ENCODE measurements around the gene LCN2.
"Not testable (repeated sequence)": the region's sequence is repeated elsewhere in the genome, so short reads cannot be mapped to it uniquely, and the experiment has no call there.

The LCN2 gene

DNA sequence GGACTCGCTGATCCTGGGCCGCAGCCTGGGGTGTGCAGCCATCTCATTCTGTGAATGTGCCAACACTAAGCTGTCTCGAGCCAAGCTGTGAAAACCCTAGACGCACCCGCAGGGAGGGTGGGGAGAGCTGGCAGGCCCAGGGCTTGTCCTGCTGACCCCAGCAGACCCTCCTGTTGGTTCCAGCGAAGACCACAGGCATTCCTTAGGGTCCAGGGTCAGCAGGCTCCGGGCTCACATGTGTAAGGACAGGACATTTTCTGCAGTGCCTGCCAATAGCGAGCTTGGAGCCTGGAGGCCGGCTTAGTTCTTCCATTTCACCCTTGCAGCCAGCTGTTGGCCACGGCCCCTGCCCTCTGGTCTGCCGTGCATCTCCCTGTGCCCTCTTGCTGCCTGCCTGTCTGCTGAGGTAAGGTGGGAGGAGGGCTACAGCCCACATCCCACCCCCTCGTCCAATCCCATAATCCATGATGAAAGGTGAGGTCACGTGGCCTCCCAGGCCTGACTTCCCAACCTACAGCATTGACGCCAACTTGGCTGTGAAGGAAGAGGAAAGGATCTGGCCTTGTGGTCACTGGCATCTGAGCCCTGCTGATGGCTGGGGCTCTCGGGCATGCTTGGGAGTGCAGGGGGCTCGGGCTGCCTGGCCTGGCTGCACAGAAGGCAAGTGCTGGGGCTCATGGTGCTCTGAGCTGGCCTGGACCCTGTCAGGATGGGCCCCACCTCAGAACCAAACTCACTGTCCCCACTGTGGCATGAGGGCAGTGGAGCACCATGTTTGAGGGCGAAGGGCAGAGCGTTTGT, 41.6 kb upstream of the LCN2 start:
- Mint-ChIP-seq H3K4me3 (no peak overlapping the region), H3K36me3 (peaks cover 38% of the 10 kb centered on the region), H3K4me1 (peaks cover 28% of the 10 kb centered on the region), H3K27ac (no peak overlapping the region), H3K9me3 (no peaks in the 10 kb centered on the region), H3K27me3 (no peaks in the 10 kb centered on the region)
- no peak for DNase-seq
- CTCF ChIA-PET = interaction anchor here (0.8 to 5.3 kb wide), 3 partner anchors 9 to 35 kb away, joined by 3 to 26 read pairs (median 3); no protein-coding TSS in a partner anchor

DNA sequence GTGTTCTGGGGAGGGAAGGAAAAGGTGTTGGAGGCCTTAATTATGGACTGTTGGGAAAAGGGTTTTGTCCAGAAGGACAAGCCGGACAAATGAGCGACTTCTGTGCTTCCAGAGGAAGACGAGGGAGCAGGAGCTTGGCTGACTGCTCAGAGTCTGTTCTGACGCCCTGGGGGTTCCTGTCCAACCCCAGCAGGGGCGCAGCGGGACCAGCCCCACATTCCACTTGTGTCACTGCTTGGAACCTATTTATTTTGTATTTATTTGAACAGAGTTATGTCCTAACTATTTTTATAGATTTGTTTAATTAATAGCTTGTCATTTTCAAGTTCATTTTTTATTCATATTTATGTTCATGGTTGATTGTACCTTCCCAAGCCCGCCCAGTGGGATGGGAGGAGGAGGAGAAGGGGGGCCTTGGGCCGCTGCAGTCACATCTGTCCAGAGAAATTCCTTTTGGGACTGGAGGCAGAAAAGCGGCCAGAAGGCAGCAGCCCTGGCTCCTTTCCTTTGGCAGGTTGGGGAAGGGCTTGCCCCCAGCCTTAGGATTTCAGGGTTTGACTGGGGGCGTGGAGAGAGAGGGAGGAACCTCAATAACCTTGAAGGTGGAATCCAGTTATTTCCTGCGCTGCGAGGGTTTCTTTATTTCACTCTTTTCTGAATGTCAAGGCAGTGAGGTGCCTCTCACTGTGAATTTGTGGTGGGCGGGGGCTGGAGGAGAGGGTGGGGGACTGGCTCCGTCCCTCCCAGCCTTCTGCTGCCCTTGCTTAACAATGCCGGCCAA, 40.8 kb upstream of the LCN2 start:
- CTCF ChIA-PET = interaction anchor here (1.0 to 5.3 kb wide), 3 partner anchors 9 to 36 kb away, joined by 3 to 26 read pairs (median 3); no protein-coding TSS in a partner anchor
- peaks cover 33% of the 10 kb centered on the region for H3K36me3 Mint-ChIP-seq
- H3K4me1 Mint-ChIP-seq = peaks cover 20% of the 10 kb centered on the region
- H3K4me3 Mint-ChIP-seq = no peak overlapping the region
- no peaks in the 10 kb centered on the region for H3K27me3 Mint-ChIP-seq
- DNase-seq = no peak
- H3K9me3 Mint-ChIP-seq = no peaks in the 10 kb centered on the region
- no peak overlapping the region for H3K27ac Mint-ChIP-seq

DNA sequence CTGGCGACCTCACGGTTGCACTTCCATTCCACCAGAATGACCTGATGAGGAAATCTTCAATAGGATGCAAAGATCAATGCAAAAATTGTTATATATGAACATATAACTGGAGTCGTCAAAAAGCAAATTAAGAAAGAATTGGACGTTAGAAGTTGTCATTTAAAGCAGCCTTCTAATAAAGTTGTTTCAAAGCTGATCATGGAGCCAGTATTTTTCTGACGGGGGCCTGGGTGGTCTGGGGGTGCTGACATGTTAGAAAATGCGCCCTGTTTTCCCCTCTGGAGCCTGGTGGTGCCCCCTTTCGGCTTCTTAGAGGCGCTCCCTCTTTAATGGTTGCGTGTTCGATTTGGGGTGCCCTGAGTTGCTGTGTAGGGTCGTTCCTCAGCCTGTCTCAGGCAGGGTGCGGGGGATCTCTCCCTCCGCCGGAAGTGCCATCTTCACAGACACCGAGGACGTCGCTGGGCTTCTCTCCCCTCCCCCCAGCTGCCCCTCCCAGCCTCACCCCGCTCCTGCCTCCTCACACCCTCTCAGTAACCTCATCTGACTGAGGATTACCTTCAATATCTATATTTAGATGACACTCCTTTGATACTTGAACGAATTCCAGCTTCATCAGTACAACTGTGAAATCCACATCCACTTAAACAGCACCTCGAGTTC, 40.1 kb upstream of the LCN2 start:
- H3K36me3 Mint-ChIP-seq = peaks cover 30% of the 10 kb centered on the region
- peak overlapping the region; percentile 33 for H3K27ac Mint-ChIP-seq
- no peaks in the 10 kb centered on the region for H3K9me3 Mint-ChIP-seq
- H3K27me3 Mint-ChIP-seq = no peaks in the 10 kb centered on the region
- CTCF ChIA-PET = interaction anchor here (1.0 to 5.3 kb wide), 3 partner anchors 9 to 37 kb away, joined by 3 to 26 read pairs (median 3); no protein-coding TSS in a partner anchor
- no peak for DNase-seq
- H3K4me1 Mint-ChIP-seq = peaks cover 13% of the 10 kb centered on the region
- no peak overlapping the region for H3K4me3 Mint-ChIP-seq

DNA sequence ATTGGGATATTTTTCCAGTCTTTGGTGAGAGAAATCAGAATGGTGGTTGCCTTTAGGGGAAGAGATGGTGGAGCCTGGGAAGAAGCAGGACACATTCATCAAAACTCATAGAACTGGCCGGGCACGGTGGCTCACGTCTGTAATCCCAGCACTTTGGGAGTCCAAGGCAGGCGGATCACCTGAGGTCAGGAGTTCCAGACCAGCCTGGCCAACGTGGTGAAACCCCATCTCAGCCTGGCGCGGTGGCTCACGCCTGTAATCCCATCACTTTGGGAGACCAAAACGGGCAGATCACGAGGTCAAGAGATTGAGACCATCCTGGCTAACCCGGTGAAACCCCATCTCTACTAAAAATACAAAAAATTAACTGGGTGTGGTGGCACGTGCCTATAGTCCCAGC, 37.5 kb upstream of the LCN2 start:
- peaks cover 21% of the 10 kb centered on the region for H3K36me3 Mint-ChIP-seq

DNA sequence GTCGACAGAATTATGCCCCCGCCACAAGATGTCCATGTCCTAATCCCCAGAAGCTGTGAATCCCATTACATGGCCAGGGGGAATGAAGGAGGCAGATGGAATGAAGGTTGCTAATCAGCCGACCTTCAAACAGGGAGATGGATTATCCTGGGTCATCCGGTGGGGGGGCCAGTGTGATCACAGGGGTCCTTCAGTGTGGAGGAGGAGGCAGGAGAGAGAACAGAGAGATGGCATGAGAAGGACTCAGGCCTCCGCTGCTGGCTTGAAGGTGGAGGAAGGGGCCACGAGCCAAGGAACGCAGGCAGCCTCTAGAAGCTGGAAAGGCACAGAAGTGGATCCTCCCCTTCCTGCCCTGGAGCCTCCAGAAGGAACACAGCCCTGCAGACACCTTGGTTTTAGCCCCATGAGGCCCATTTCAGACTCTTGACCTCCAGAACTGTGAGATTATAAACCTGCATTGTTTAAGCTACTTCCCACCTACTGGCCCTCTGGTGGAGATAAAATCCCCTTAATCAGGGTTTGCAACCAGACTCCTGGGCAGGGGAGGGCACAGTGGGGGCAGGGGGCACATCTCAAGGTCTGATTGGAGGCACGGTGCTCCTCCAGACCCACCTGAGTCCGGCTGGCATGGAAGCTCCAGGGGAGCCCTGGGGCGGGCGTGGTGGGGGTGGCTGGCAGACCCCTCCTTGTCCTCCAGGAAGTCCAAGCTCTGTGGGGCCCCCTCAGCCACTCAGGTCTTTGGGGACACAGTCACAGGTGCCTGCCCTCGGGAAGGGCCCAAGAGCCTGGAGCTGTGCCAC, 35.5 kb upstream of the LCN2 start:
- DNase-seq = no peak
- peak overlapping the region; percentile 3 for H3K27ac Mint-ChIP-seq
- H3K4me1 Mint-ChIP-seq = peaks cover 8% of the 10 kb centered on the region
- CTCF ChIA-PET = interaction anchor here (1.4 to 1.6 kb wide), 2 partner anchors 11 to 16 kb away, joined by 5 read pairs; no protein-coding TSS in a partner anchor
- H3K9me3 Mint-ChIP-seq = no peaks in the 10 kb centered on the region
- H3K27me3 Mint-ChIP-seq = no peaks in the 10 kb centered on the region
- no peak overlapping the region for H3K4me3 Mint-ChIP-seq
- H3K36me3 Mint-ChIP-seq = peaks cover 12% of the 10 kb centered on the region

More for the DNA sequence above, 37.5 kb upstream of the LCN2 start:
- H3K9me3 Mint-ChIP-seq, H3K4me1 Mint-ChIP-seq, H3K27ac Mint-ChIP-seq, H3K27me3 Mint-ChIP-seq, DNase-seq, H3K4me3 Mint-ChIP-seq: not testable (repeated sequence)
- CTCF ChIA-PET = interaction anchor here (1.5 kb wide), 1 partner anchor 13 kb away, joined by 6 read pairs; no protein-coding TSS in a partner anchor

DNA sequence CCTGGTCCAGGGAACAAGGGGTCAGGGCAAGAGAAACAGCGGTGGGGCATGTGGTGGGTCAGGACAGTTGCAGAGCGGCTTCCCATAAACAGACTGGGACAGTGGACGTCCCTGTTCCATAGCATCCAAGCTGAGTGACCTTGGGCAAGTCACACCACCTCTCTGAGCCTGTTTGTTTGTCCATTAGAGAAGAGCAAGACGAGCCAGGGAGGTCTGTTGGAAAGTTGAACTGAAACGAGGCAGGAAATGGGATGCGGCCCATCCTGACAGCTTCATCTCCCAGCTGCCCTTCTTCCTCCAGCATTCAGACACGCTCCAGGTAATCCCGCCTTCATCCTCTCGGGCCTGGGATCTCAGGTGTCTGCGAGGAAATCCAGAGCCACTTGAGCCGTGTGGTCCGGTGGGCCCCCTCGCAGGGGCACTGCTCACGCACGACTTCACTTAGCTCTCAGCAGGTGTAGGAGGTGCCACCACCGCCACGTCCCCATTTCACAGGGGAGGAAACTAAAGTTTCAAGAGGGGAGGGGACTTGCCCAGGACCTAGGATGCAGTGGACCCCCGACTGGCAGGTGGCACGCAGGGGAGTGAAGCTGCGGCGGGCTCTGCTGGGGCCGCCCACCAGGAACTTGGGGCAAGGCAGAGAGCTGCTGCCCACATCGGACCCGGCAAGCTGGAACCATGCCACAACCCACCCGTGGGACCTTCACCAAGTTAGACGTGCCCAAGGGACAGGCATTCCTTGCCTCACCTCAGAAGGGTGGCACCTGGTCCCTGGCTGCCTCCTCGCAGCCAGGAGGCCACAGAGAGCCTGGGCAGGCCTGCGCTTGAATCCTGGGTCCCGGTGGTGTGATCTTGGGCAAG, 34.7 kb upstream of the LCN2 start:
- Mint-ChIP-seq H3K36me3 (peaks cover 10% of the 10 kb centered on the region), H3K27ac (no peak overlapping the region), H3K4me1 (peaks cover 8% of the 10 kb centered on the region), H3K4me3 (no peak overlapping the region), H3K9me3 (no peaks in the 10 kb centered on the region), H3K27me3 (no peaks in the 10 kb centered on the region)
- no peak for DNase-seq
- CTCF ChIA-PET = interaction anchor here (1.3 to 1.6 kb wide), 4 partner anchors 10 to 171 kb away, joined by 3 to 6 read pairs (median 5); no protein-coding TSS in a partner anchor

DNA sequence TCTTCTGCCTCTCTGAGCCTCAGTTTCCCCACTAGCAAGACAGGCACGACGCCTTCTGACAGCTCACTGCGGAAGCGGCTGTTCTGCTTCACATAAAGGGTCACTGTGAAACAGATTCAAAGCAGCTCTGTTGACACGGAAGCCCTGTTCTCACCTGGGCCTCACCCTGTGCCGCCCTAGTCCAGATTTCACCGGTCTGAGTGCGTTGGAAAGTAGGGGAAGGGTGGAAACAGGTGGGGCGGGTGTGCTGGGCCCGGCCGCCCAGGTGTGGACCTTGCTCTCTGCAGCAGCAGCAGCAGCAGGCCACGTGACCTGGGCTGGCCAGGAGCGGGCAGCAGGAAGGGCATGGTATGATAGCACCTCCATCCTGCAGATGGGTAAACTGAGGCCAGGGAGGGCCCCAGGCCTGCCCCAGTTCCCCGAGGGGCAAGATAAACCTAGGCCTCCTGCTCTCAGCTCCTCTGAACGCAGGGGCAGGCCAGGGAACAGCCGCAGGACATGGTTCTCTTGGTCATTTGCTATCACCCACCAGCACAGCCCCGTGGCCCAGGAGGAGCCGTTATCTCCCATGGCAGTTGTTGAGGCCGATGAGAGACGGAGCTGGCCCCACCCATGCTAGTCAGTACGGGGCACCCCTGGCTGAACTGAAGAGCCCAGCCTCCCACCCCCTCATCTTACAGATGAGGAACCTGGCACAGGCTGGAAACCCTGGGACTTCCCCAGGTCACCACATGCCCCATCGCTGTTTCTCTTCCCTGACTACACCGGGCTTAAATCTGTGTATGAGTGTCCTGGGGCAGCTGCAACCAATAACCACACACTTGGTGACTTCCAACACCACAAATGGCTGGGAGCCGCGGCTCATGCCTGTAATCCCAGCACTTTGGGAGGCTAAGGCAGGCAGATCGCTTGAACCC, 33.8 kb upstream of the LCN2 start:
- CTCF ChIA-PET = interaction anchor here (0.9 to 1.6 kb wide), 11 partner anchors 11 to 173 kb away, joined by 3 to 6 read pairs (median 3); no protein-coding TSS in a partner anchor
- Mint-ChIP-seq H3K27me3 (no peaks in the 10 kb centered on the region), H3K4me3 (no peak overlapping the region), H3K27ac (no peak overlapping the region), H3K9me3 (no peaks in the 10 kb centered on the region), H3K36me3 (peaks cover 7% of the 10 kb centered on the region), H3K4me1 (peaks cover 8% of the 10 kb centered on the region)
- DNase-seq = no peak

DNA sequence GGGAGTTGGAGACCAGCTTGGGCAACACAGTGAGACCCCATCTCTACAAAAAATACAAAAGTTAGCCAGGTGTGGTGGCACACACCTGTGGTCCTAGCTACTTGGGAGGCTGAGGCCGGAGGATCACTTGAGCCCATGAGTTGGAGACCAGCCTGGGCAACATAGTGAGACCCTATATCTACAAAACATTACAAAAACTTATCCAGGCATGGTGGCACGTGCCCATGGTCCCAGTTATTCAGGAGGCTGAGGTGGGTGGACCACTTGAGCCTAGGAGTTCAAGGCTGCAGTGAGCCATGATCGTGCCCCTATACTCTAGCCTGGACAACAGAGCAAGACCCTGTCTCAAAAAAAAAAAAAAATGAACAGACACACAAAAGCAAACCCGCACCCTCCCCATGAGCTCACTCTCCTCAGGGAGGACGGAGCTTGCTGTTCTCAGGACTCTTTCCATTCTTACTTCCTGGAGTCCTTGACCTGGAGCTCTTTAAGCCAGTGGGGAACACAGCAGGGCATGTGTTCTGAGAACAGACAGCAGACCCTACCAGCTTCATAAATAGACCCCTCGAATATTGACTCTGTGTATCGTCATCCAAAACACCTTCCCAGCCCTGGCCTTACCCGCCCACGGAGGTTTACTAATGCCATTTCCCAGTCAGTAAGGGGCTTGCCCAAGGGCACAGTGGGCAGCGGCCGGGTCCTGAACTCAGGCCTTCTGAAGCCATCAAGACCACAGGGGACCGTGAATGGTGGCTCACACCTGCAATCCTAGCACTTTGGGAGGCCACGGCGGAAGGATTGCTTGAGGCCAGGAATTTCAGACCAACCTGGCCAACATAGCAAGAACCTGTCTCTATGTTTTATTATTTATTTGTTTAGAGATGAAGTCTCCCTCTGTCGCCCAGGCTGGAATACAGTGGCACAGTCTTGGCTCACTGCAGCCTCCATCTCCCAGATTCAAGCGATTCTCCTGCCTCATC, 32.9 kb upstream of the LCN2 start:
- H3K9me3 Mint-ChIP-seq = no peaks in the 10 kb centered on the region
- peaks cover 7% of the 10 kb centered on the region for H3K36me3 Mint-ChIP-seq
- DNase-seq = no peak
- H3K4me1 Mint-ChIP-seq = peaks cover 8% of the 10 kb centered on the region
- no peaks in the 10 kb centered on the region for H3K27me3 Mint-ChIP-seq
- H3K27ac Mint-ChIP-seq = no peak overlapping the region
- no peak overlapping the region for H3K4me3 Mint-ChIP-seq
- CTCF ChIA-PET = interaction anchor here (0.8 to 2.2 kb wide), 16 partner anchors 9 to 208 kb away, joined by 3 to 22 read pairs (median 4); no protein-coding TSS in a partner anchor

DNA sequence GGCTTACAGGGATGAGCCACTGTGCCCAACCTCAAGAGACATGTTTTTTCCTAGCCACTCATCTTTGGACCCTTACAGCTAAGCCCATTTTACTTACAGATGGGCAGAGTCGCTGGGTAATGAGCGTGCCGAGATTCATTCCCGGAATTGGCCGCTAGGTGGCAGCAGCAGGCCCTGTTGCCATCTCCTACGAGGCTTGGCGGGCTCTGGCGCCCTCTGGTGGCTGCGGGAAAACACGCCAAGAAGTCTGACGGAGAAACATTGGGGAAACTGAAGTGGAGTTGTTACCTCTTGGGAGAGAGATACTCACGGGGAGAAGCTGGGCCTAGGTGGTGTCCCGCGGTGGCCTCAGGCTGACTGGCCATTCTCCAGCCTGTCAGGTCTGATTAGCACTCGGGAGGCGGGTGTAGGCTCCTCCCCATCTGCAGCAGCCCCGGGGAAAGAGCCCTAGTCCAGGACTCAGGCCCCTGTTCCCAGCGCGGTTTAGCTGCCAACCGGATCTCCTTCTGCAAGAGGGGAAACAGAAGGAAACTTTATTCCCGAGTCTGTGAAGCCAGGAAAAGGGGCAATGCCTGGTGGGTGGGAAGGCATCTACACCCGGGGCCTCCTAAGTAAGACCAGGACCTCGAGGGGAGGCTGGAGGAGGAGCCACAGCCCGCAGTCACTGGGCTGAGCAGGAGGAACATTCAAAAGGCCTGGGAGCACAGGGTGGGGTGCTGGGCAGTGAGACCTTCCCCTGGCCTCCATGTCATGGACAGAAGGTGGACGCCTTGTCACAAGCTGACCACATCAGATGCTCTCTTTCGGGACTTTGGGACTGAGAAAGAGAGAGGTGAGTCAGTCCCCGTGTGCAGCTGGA, 31.4 kb upstream of the LCN2 start:
- Mint-ChIP-seq H3K27ac (no peak overlapping the region), H3K4me3 (no peak overlapping the region), H3K36me3 (peaks cover 8% of the 10 kb centered on the region), H3K27me3 (no peaks in the 10 kb centered on the region), H3K9me3 (no peaks in the 10 kb centered on the region), H3K4me1 (peaks cover 8% of the 10 kb centered on the region)
- CTCF ChIA-PET = interaction anchor here (0.5 to 2.2 kb wide), 42 partner anchors 8 to 433 kb away, joined by 3 to 26 read pairs (median 4); partner anchors contain the start of genes NAIF1 and PTGES2
- DNase-seq = peak; percentile 97

DNA sequence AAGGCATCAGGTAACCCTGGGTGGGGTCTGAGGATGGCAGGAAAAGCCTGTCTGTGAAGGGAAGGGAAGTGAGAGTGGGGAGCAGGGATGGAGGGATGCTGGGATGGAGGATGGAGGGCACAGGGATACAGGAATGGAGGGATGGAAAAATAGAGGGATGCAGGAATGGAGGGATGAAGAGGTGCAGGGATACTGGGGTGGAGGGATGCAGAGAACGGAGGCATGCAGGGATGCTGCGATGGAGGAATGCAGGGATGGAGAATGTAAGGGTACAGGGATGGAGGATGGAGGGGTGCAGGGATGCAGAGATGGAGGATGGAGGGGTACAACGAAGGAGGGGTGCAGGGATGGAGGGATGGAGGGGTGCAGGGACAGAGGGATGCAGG, 30.8 kb upstream of the LCN2 start:
- Mint-ChIP-seq H3K36me3 (peaks cover 6% of the 10 kb centered on the region), H3K27ac (no peak overlapping the region), H3K4me3 (no peak overlapping the region), H3K9me3 (no peaks in the 10 kb centered on the region), H3K27me3 (no peaks in the 10 kb centered on the region), H3K4me1 (peaks cover 8% of the 10 kb centered on the region)
- CTCF ChIA-PET = interaction anchor here (0.6 to 2.2 kb wide), 21 partner anchors 11 to 174 kb away, joined by 3 to 26 read pairs (median 7); no protein-coding TSS in a partner anchor
- DNase-seq = no peak

All from activated naive CD4-positive, alpha-beta T cell treated with anti-CD3 and anti-CD28 coated beads, Interleukin-2, amount 10 ng/mL, durations not matched to agents 7 days and 5 days (primary cell).